Adrenal gland (tissue), 12 donors: Measurements from ENCODE around the gene IQCF5. TPM values are rescaled to one million over a fixed set of nuclear protein-coding genes. Genes with fewer than 3 reads are reported as not detected.

Experiments
- DNase-seq, 7 donors: peaks; one replicate each; pipeline ENCODE4 v3.0.0-alpha.2; 2019 to 2020
- H3K27ac ChIP-seq, 5 donors: fragments of 200-600 bp; sonication (generic) in 4 of 5; 1 replicate in 3 of 5; 2 replicates in 2 of 5; pipeline versions ENCODE4 v1.5.1 to v1.8.0; 2016 to 2020; ENCODE audit warnings: mild to moderate bottlenecking in 1 of 5
- H3K27me3 ChIP-seq: fragments of 200-600 bp; 2 replicates; pipeline ENCODE4 v1.8.0; 2021
- H3K36me3 ChIP-seq, 2 donors: fragments of 200-600 bp; replicated peaks in 1 of 2; 1 replicate in 1 of 2; 2 replicates in 1 of 2; pipeline versions ENCODE4 v1.5.1 to v1.8.0; 2018 to 2022
- H3K4me1 ChIP-seq, 2 donors: fragments of 200-600 bp; replicated peaks in 1 of 2; 1 replicate in 1 of 2; 2 replicates in 1 of 2; pipeline versions ENCODE4 v1.5.1 to v1.8.0; 2018 to 2021
- H3K4me3 ChIP-seq, 4 donors: fragments of 200-600 bp; sonication (generic) in 3 of 4; one replicate each; pipeline ENCODE4 v1.5.1; 2016 to 2018
- H3K9me3 ChIP-seq, 3 donors: fragments of 200-600 bp; sonication (generic) in 1 of 3; replicated peaks in 1 of 3; 1 replicate in 2 of 3; 2 replicates in 1 of 3; pipeline versions ENCODE4 v1.5.1 to v1.8.0; 2016 to 2021
- POLR2A ChIP-seq, 2 donors: fragments of 450-650 bp; IDR thresholded peaks; one replicate each; pipeline ENCODE4 v1.6.1; 2017; ENCODE audit warnings: antibody characterized with exemption in 2 of 2, mild to moderate bottlenecking in 2 of 2, moderate library complexity in 1 of 2
- WGBS, 4 donors: extraction: QIAGEN DNeasy Blood & Tissue Kit in 2 of 4; methylation state at CpG; one replicate each; pipeline versions ENCODE4 v1.1.5 to v1.1.7; 2013 to 2017; 5-methylcytosine and 5-hydroxymethylcytosine counted together
- intact Hi-C, 2 donors: fragments of 100-400 bp; cut with DNase I; formaldehyde crosslinking; loops; one replicate each; pipeline versions ENCODE4 v1.14.1 to v1.15.0; 2022 to 2023
- polyA plus RNA-seq, 3 donors: library from polyadenylated mRNA; stranded (reverse); fragments of 200-250 nt in 2 of 3; fragments of 350-450 nt in 1 of 3; fragmentation: Illumina TruSeq in 1 of 3; extraction: RNeasy Lipid Tissue Mini Kit (QIAGEN cat#74804) in 1 of 3; gene quantifications; one replicate each; pipeline ENCODE4 v1.2.3, GENCODE V29; 2013 to 2014
- small RNA-seq, 2 donors: library from RNA; depleted of rRNA; stranded (forward); fragments of <200 nt; gene quantifications; one replicate each; pipeline ENCODE3, GENCODE V24; 2016
- total RNA-seq, 9 donors: library from RNA; depleted of rRNA in 4 of 9; stranded (reverse); fragments of >200 nt in 4 of 9; fragments of 120-200 nt in 1 of 9; fragmentation: NEBNext Ultra II Directional in 1 of 9; extraction: Animal tissue kit (Norgen Biotek cat#: 25700) in 1 of 9; gene quantifications; one replicate each; pipeline versions ENCODE4 v1.1.0 to v1.2.4, GENCODE V29; 2013 to 2023
- TF ChIP-seq, protein P1 (sequence below), 6 experiments: fragments of 450-650 bp in 4 of 6; fragments of 200-600 bp in 2 of 6; sonication (generic) in 1 of 6; IDR thresholded peaks; 1 replicate in 5 of 6; 2 replicates in 1 of 6; pipeline versions ENCODE4 v1.5.1 to v1.8.0; 2016 to 2021; ENCODE audit warnings: antibody characterized with exemption in 6 of 6, mild to moderate bottlenecking in 2 of 6, moderate library complexity in 1 of 6
- donor health status: healthy with polysubstance abuse.
- donor health status: Bipolar disorder and iron deficiency.
- donor health status: DM: yes; HTN: yes; CAD: no.
- donor health status: DM: no; HTN: no; CAD: no.
- donor health status: DM: no; HTN: no; CAD: no.
- donor health status: DM: yes; HTN: yes; CAD: no.

IQCF5 gene
- total and polyA plus RNA-seq, 12 donors: not detected

DNA sequence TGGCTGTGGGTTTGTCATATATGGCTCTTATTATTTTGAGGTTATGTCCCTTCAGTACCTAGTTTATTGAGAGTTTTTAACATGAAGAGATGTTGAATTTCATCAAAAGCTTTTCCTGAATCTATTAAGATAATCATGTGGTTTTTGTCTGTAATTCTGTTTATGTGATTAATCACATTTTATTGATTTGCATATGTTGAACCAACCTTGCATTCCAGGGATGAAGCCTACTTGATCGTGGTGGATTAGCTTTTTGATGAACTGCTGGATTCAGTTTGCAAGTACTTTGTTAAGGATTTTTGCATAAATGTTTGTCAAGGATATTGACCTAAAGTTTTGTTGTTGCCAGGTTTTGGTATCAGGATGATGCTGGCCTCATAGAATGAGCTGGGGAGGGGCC, 47.1 kb downstream of the IQCF5 start:
- WGBS, 4 donors: 59 to 91% (median 70%) methylated on average over 1 of the region's 1 CpG
- no peaks in the 10 kb centered on the region for H3K4me1 ChIP-seq
- DNase-seq: no peak
- peaks cover 0 to 10% (median 0%) of the 10 kb centered on the region in 3 donors for H3K9me3 ChIP-seq
- no peak for TF ChIP-seq POLR2A (IDR thresholded peaks at IDR 0.05)
- TF ChIP-seq, protein P1, sequence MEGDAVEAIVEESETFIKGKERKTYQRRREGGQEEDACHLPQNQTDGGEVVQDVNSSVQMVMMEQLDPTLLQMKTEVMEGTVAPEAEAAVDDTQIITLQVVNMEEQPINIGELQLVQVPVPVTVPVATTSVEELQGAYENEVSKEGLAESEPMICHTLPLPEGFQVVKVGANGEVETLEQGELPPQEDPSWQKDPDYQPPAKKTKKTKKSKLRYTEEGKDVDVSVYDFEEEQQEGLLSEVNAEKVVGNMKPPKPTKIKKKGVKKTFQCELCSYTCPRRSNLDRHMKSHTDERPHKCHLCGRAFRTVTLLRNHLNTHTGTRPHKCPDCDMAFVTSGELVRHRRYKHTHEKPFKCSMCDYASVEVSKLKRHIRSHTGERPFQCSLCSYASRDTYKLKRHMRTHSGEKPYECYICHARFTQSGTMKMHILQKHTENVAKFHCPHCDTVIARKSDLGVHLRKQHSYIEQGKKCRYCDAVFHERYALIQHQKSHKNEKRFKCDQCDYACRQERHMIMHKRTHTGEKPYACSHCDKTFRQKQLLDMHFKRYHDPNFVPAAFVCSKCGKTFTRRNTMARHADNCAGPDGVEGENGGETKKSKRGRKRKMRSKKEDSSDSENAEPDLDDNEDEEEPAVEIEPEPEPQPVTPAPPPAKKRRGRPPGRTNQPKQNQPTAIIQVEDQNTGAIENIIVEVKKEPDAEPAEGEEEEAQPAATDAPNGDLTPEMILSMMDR (IDR thresholded peaks at IDR 0.05): no peak
- intact Hi-C loops: no loop called here
- no peak overlapping the region for H3K27ac ChIP-seq
- no peaks in the 10 kb centered on the region for H3K27me3 ChIP-seq
- H3K4me3 ChIP-seq: no peak overlapping the region
- no peaks in the 10 kb centered on the region for H3K36me3 ChIP-seq

Small RNA genes lying within 50 kb of the gene (small RNA-seq; reads per million reads assigned to genes)
- 0.17 to 0.24 reads per million in 2 donors for gene RN7SL504P

Other genes starting within 250 kb of the IQCF5 start
- 100 to 1,000 TPM in 7 of 9 donors, 10 to 100 TPM in 2; 64.7 to 207 (median 124) TPM for gene TEX264, start 204.3 kb downstream of the IQCF5 start, total RNA-seq
- 100 to 1,000 TPM; 121 to 174 (median 126) TPM for gene TEX264, start 204.3 kb downstream of the IQCF5 start, polyA plus RNA-seq
- gene GRM2, start 168.5 kb downstream of the IQCF5 start, total RNA-seq: under 1 TPM in 7 of 9 donors, not detected in 2; 0.04 to 0.26 (median 0.14) TPM
- under 1 TPM in 2 of 3 donors, not detected in 1; 0.34 to 0.48 TPM for gene GRM2, start 168.5 kb downstream of the IQCF5 start, polyA plus RNA-seq
- gene IQCF6, start 96.4 kb downstream of the IQCF5 start, total RNA-seq: not detected
- not detected for gene IQCF6, start 96.4 kb downstream of the IQCF5 start, polyA plus RNA-seq
- gene IQCF2, start 14.0 kb downstream of the IQCF5 start, total RNA-seq: not detected
- gene IQCF2, start 14.0 kb downstream of the IQCF5 start, polyA plus RNA-seq: not detected
- not detected for gene IQCF1, start 27.8 kb upstream of the IQCF5 start, total RNA-seq
- gene IQCF1, start 27.8 kb upstream of the IQCF5 start, polyA plus RNA-seq: not detected
- 10 to 100 TPM; 13.4 to 39.8 (median 19.3) TPM for gene RRP9, start 66.3 kb upstream of the IQCF5 start, total RNA-seq
- gene RRP9, start 66.3 kb upstream of the IQCF5 start, polyA plus RNA-seq: 10 to 100 TPM; 25.1 to 37.1 (median 32.7) TPM
- gene PARP3, start 66.8 kb upstream of the IQCF5 start, total RNA-seq: 10 to 100 TPM in 8 of 9 donors, 1 to 10 TPM in 1; 7.8 to 94.1 (median 72.4) TPM
- gene PARP3, start 66.8 kb upstream of the IQCF5 start, polyA plus RNA-seq: 10 to 100 TPM; 36.1 to 57.4 (median 56.3) TPM
- under 1 TPM in 7 of 9 donors, not detected in 2; 0.17 to 0.83 (median 0.38) TPM for gene GPR62, start 79.8 kb upstream of the IQCF5 start, total RNA-seq
- under 1 TPM; 0.13 to 0.40 (median 0.24) TPM for gene GPR62, start 79.8 kb upstream of the IQCF5 start, polyA plus RNA-seq
- gene PCBP4, start 91.9 kb upstream of the IQCF5 start, total RNA-seq: 10 to 100 TPM; 15.7 to 41.3 (median 35.6) TPM
- 100 to 1,000 TPM in 1 of 3 donors, 10 to 100 TPM in 2; 10.7 to 234 (median 87.3) TPM for gene PCBP4, start 91.9 kb upstream of the IQCF5 start, polyA plus RNA-seq
- 100 to 1,000 TPM in 6 of 9 donors, 10 to 100 TPM in 3; 40.0 to 177 (median 118) TPM for gene ABHD14B, start 98.4 kb upstream of the IQCF5 start, total RNA-seq
- gene ABHD14B, start 98.4 kb upstream of the IQCF5 start, polyA plus RNA-seq: 100 to 1,000 TPM in 2 of 3 donors, 10 to 100 TPM in 1; 91.8 to 175 (median 152) TPM
- 100 to 1,000 TPM in 3 of 9 donors, 10 to 100 TPM in 6; 29.3 to 162 (median 68.0) TPM for gene ABHD14A, start 99.5 kb upstream of the IQCF5 start, total RNA-seq
- gene ABHD14A, start 99.5 kb upstream of the IQCF5 start, polyA plus RNA-seq: 100 to 1,000 TPM in 2 of 3 donors, 10 to 100 TPM in 1; 30.2 to 140 (median 112) TPM
- gene ACY1, start 107.9 kb upstream of the IQCF5 start, total RNA-seq: 100 to 1,000 TPM in 2 of 9 donors, 10 to 100 TPM in 7; 50.7 to 122 (median 78.1) TPM
- gene ACY1, start 107.9 kb upstream of the IQCF5 start, polyA plus RNA-seq: 10 to 100 TPM; 37.3 to 92.4 (median 49.1) TPM
- gene RPL29, start 120.3 kb upstream of the IQCF5 start, total RNA-seq: 1,000 to 10,000 TPM; 1,018 to 1,982 (median 1,344) TPM
- 1,000 to 10,000 TPM in 2 of 3 donors, 100 to 1,000 TPM in 1; 947 to 3,421 (median 2,326) TPM for gene RPL29, start 120.3 kb upstream of the IQCF5 start, polyA plus RNA-seq
- 10 to 100 TPM in 8 of 9 donors, 1 to 10 TPM in 1; 5.5 to 35.0 (median 16.4) TPM for gene DUSP7, start 181.0 kb upstream of the IQCF5 start, total RNA-seq
- 10 to 100 TPM in 1 of 3 donors, 1 to 10 TPM in 2; 5.7 to 10.0 (median 7.7) TPM for gene DUSP7, start 181.0 kb upstream of the IQCF5 start, polyA plus RNA-seq